ENCODE data around the gene MRPL52. TPM values are rescaled to one million over a fixed set of nuclear protein-coding genes. Genes with fewer than 3 reads are reported as not detected.
"Not testable (repeated sequence)": the region's sequence is repeated elsewhere in the genome, so short reads cannot be mapped to it uniquely, and the experiment has no call there.

MRPL52 gene
- 77.9 and 133 TPM in 2 replicates for total RNA-seq (2014; rRNA removed; shearing (Covaris generic))

GRCh38 chr14:22829661-22830442, at the start of gene MRPL52:
MRPL52 (plus strand) TSS chr14:22829887; CDS start chr14:22829913, 26 bp downstream.
- peak; percentile 94 for DNase-seq (ENCODE audit: low spot score)
- in situ Hi-C loops (cut with HindIII; ENCODE audit: low sequenced_read_pairs), result no loop called here

DNA sequence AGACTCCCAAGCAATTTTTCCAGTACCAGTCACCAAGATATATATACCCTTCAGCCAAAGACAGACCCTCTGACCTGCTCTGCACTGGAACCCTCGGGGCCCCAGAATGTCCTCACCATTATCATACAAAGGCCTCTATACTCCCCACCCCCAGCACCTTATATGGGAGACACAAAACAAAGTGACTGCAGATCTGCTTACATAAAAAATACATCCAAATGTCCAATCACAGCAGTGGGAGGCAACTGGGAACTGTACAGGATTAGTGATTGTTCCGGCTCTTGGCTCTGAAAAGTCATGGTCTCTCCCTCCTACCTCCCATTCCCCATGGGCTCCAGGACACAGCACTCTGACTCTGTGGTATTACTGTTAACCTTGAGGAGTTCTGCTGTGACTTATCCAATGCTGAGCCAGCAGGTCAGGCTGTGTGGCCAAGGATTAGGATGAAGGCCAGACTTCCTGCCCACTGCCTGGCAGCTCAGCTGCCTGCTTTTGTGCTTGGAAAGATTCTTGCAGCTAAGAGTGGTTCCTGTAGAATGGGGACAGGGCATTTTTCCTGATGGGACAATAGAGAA, 49.5 kb upstream of the MRPL52 start:
- no peak for DNase-seq (ENCODE audit: low spot score)
- in situ Hi-C loops (cut with HindIII; ENCODE audit: low sequenced_read_pairs), result no loop called here

DNA sequence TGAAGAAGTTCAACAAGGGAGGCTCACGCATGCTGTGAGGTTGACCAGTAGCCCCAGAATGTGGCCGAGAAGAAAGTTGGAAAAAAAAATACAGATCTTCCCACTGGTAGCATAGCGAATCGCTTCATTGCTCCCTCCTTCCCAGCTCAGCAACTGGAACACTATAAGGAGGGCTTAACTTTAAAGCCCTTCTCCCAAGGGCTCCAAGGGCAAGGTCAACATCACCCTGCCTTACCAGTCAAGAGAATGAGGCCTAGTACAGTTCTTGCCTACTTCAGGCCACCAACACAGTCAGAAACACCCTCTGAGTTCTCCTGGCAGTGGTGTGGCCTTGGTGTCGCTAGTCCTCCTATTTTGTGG, 48.8 kb upstream of the MRPL52 start:
- in situ Hi-C loops (cut with HindIII; ENCODE audit: low sequenced_read_pairs), result no loop called here
- DNase-seq (ENCODE audit: low spot score), result no peak

DNA sequence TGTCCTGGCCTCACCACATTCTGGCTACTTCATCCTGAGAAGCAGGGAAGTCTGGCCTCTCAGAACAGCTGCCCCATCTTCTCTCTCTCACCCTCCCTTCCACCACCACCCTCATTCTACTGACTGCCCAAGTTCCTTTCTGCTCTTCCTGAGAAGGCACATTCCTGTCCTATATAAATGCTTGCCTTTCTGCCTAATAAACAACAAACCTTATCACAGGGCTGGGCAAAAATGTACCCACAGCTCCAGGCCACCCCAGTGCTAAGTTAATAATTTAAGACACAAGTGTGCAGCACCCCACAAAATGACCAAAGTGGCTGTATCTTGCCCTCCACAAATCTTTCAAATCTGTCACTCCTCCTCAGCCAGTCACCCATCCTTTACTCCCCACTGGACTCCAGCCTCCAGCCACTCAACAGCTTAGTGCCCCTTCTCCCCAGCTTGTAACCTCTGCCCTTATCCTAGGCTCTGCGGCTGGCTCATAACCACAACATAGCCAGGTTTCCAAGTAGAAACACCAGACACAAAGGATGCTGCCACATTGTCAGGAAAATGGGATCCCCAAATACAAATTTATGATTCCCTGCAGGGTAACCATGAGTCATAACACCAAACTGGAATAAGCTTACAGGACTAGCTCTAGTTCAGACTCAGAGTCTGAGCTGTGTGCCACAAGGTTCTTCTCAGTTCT, 48.2 kb upstream of the MRPL52 start:
- no peak for DNase-seq (ENCODE audit: low spot score)
- in situ Hi-C loops (cut with HindIII; ENCODE audit: low sequenced_read_pairs), result no loop called here

DNA sequence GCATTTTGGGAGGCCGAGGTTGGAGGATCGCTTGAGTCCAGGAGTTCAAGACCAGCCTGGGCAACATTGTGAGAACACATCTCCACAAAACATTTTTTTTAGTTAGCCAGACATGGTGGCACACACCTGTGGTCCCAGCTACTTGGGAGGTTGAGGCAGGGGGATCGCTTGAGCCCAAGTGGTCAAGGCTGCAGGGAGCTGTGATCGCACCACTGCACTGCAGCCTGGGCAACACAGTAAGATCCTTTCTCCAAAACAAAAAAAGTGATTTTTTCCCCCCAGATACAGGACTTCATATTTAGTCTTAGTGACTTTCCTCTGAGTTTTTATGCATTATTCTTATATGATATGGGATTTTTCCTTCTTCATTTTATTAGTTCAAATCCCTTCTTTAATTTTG, 43.0 kb upstream of the MRPL52 start:
- DNase-seq (ENCODE audit: low spot score), result no peak
- in situ Hi-C loops (cut with HindIII; ENCODE audit: low sequenced_read_pairs), result no loop called here

DNA sequence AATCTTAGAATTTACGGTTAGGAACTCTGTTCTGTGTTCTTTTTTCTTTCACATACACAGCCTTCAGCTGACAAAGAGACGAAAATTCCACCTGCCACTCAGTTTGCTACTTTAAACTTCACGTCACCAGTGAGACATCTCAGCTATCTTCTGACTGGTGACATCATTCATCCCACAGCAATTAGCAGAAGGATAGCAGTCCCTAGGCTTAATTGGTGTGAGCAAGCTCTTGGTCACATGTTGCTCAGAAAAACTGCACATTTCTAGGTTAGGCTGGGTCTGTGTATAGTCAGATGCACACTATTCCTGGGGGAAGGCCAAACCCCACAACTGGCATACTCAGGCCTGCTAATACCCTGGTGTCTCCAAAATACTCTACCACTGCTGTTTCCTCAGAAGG, 38.4 kb upstream of the MRPL52 start:
- DNase-seq (ENCODE audit: low spot score), result no peak
- in situ Hi-C loops (cut with HindIII; ENCODE audit: low sequenced_read_pairs), result no loop called here

GRCh38 chr14:22792158-22792557, 37.5 kb upstream of the MRPL52 start:
- no peak for DNase-seq (ENCODE audit: low spot score)
- in situ Hi-C loops (cut with HindIII; ENCODE audit: low sequenced_read_pairs), result no loop called here

DNA sequence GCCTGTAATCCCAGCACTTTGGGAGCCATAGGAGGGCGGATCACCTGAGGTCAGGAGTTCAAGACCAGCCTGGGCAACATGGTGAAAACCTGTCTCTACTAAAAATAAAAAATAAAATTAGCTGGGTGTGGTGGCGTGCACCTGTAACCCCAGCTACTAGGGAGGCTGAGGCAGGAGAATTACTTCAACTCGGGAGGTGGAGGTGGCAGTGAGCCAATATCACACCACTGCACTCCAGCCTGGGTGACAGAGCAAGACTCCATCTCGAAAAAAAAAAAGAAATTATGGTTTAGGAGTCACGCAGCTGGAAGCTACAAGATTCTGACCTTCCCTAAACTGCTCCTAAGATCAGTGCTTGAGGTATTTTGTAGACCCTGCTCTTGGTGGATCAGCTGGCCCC, 36.1 kb upstream of the MRPL52 start:
- DNase-seq (ENCODE audit: low spot score); in situ Hi-C loops (cut with HindIII; ENCODE audit: low sequenced_read_pairs): not testable (repeated sequence)

DNA sequence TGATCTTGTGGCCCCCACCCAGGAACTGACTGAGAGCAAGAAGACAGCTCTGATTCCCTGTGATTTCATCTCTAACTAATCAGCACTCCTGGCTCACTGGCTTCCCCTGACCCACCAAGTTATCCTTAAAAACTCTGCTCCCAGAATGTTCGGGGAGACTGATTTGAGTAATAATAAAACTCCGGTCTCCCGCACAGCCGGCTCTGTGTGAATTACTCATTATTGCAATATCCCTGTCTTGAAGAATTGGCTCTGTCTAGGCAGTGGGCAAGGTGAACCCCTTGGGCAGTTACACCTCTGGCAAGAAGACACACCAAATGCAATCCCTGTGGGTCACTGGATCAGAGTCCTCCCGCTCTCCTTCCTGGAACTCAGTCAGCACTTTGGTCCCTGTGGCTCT, 35.7 kb upstream of the MRPL52 start:
- in situ Hi-C loops (cut with HindIII; ENCODE audit: low sequenced_read_pairs), result no loop called here
- no peak for DNase-seq (ENCODE audit: low spot score)

DNA sequence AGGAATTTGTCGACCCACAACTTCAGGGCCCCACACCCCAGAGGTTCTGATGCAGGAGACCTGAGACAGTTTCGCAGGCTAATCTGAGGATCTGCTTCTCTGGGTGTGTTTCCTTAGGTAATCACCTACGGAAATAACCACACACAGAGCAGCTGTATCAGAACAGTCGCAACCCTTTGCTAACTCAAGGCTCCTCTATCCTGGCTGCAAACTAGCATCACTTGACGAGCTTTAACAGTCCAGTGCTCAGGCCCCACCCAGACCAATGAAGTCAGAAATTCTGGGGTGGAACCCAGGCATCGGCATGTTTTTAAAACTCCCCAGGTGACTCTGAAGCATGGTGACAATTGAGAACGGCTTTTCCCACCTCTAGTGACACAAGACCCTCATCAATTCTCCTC, 35.1 kb upstream of the MRPL52 start:
- DNase-seq (ENCODE audit: low spot score), result no peak
- in situ Hi-C loops (cut with HindIII; ENCODE audit: low sequenced_read_pairs), result no loop called here

- in situ Hi-C loops (cut with HindIII; ENCODE audit: low sequenced_read_pairs), result no loop called here
- no peak for DNase-seq (ENCODE audit: low spot score)
These were observed 33.5 kb upstream of the MRPL52 start for GRCh38 chr14:22796087-22796707.

GRCh38 chr14:22797017-22797917, 32.4 kb upstream of the MRPL52 start:
- DNase-seq (ENCODE audit: low spot score), result no peak
- in situ Hi-C loops (cut with HindIII; ENCODE audit: low sequenced_read_pairs), result no loop called here

- in situ Hi-C loops (cut with HindIII; ENCODE audit: low sequenced_read_pairs), result no loop called here
- DNase-seq (ENCODE audit: low spot score), result no peak
These were observed 31.2 kb upstream of the MRPL52 start for GRCh38 chr14:22798528-22798927.

DNA sequence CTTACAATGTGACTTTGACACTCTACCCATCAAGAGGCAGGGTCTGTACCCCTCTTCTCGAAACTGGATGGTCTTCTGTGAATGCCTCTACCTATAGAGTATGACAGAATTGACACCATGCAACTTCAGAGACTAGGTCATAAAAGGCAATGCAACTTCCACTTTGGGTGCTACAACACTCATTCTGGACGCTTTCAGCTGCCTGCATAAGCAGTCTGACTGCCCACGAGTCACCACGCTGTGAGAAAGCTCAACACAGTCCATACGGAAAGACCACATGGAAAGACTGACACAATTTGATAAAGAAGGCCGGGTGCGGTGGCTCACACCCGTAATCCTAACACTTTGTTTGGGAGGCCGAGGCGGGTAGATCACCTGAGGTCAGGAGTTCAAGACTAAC, 29.3 kb upstream of the MRPL52 start:
- DNase-seq (ENCODE audit: low spot score), result no peak
- in situ Hi-C loops (cut with HindIII; ENCODE audit: low sequenced_read_pairs), result no loop called here

- no peak for DNase-seq (ENCODE audit: low spot score)
- in situ Hi-C loops (cut with HindIII; ENCODE audit: low sequenced_read_pairs), result no loop called here
These were observed 28.0 kb upstream of the MRPL52 start for GRCh38 chr14:22801716-22802115.

DNA sequence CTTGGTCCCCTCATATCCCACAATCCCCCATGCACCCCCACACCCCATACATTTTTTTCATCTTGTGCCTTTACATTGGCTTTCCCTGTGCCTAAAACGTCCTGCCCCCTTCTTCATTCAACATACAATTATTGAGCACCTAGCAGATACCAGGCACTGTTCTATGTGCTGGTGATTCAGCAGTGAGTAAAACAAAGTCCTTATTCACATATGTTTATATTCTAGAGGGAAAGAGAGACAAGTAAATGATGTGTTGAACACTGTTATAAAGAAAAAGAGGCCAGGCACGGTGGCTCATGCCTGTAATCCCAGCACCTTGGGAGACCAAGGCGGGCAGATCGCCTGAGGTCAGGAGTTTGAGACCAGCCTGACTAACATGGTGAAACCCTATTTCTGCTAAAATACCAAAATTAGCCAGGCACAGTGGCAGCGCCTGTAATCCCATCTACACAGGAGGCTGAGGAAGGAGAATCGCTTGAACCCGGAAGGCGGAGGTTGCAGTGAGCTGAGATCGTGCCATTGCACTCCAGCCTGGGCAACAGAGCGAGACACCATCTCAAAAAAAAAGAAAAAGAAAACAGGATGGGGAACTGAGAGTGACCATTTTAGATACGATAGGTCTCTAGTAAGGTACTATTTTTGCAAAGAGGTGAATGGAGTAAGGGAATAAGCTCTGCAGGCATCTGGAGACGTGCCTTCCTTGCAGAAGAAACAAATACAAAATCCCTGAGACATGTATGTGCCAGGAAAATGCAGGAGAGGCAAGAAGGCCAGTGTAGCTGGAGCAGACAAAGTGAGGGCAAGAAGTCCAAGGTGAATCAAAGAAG, 26.6 kb upstream of the MRPL52 start:
- in situ Hi-C loops (cut with HindIII; ENCODE audit: low sequenced_read_pairs), result no loop called here
- DNase-seq (ENCODE audit: low spot score), result no peak

DNA sequence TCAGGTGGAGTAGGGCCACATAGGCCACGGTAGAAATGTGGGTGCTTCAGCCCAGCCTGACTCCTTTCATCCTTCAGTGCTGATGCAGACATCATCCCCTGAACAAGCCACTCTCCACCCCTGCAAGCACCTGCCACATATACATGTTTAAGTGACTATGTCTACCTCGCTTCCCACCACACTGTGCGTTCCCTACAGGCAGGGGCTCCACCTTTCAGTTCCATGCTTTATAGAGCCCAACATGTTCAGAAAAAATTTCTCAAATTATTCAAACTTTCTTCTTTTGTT, 26.1 kb upstream of the MRPL52 start:
- in situ Hi-C loops (cut with HindIII; ENCODE audit: low sequenced_read_pairs), result no loop called here
- no peak for DNase-seq (ENCODE audit: low spot score)

DNA sequence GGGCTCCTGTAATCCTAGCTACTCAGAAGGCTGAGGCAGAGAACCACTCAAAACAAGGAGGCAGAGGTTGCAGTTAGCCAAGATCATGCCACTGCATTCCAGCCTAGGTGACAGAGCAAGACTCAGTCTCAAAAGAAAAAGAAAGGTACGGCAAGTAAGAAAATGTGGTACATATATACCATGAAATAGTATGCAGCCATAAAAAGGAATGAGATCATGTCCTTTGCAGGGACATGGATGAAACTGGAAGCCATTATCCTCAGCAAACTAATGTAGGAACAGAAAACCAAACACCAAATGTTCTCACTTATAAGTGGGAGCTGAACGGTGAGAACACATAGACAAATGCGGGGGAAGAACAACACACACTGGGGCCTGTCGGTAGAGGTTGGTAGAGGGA, 24.5 kb upstream of the MRPL52 start:
- DNase-seq (ENCODE audit: low spot score); in situ Hi-C loops (cut with HindIII; ENCODE audit: low sequenced_read_pairs): not testable (repeated sequence)
